ENCODE data around the gene YAE1. TPM values are rescaled to one million over a fixed set of nuclear protein-coding genes. Genes with fewer than 3 reads are reported as not detected.

The YAE1 gene
- total RNA-seq, 1 donor from 2014 or later, result 12.8 TPM

DNA sequence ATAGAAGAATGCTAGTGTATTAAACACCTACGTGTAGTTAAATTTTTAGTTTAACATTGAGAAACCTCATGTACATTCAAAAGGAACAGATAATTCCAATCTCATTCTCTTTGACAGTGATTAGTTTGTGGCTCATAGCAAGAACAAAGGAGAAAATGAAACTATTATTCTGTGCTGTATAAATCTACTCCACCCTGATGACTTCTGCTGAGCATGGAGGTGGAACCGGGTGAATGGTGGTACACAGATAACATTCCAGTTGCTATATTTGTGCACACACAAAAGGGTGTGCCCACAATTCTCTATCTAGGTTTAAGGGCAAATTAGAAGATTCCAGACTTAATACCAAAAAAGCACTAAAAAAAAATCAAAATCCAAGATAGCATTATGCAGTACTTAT is 40.1 kb downstream of the YAE1 start:
- intact Hi-C loops (cut with micrococcal nuclease), result no loop called here

DNA sequence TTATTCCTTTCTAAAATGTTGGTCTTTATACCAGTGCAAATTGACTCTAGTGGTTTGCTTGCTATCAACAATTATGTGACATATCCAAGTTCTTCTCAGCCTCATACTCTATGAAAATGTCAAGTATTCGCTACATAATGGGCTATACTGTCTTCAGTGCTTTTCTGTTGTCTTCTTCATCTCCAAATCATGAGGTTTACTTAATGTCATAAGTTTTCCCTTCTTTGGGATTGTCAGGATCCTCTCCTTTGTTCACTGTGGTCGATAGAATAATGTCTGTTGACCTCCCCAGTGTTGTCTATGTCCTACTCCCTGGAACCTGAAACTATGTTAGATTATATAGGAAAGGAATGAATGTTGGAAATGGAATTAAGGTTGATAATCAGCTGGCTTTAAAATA is 40.7 kb downstream of the YAE1 start:
- intact Hi-C loops (cut with micrococcal nuclease), result no loop called here

DNA sequence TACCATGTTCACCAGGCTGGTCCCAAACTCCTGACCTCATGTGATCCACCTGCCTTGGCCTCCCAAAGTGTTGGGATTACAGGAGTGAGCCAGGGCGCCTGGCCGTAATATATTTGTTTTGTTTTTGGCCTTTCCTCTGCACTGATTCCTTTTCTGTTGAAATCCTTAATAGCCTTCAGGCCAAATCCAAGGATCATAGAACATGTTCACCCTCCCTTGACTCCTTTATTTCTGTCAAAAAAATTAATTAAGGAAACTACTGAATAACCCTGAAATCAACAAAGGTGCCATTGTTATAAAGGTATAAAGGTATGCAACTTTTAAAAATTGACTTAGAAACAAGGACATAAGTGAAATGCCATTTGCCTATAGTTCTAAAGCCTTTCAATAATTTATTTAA is 41.7 kb downstream of the YAE1 start:
- intact Hi-C loops (cut with micrococcal nuclease), result loop anchor here (1.0 kb wide), 1 partner anchor 16 kb away; no protein-coding TSS in a partner anchor

DNA sequence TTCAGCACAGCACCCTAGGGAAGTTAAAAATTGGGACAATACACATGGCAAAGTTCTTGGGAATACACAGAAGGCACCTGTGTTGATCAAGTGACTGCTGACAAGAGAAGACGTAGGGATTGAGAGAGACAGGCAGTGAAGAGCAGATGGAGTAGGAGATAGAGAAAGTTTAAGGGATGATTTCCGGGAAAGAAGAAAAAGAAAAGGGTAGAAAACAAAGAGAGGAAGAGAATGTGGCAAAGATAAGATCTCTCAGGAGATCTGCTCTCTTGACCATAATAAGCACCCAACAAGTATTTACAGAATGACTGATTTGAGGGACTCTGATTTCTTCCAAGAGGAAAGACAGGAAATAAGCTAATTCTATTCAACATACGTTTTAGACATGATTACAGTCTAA is 42.1 kb downstream of the YAE1 start:
- intact Hi-C loops (cut with micrococcal nuclease), result loop anchor here (1.0 kb wide), 1 partner anchor 16 kb away; no protein-coding TSS in a partner anchor

DNA sequence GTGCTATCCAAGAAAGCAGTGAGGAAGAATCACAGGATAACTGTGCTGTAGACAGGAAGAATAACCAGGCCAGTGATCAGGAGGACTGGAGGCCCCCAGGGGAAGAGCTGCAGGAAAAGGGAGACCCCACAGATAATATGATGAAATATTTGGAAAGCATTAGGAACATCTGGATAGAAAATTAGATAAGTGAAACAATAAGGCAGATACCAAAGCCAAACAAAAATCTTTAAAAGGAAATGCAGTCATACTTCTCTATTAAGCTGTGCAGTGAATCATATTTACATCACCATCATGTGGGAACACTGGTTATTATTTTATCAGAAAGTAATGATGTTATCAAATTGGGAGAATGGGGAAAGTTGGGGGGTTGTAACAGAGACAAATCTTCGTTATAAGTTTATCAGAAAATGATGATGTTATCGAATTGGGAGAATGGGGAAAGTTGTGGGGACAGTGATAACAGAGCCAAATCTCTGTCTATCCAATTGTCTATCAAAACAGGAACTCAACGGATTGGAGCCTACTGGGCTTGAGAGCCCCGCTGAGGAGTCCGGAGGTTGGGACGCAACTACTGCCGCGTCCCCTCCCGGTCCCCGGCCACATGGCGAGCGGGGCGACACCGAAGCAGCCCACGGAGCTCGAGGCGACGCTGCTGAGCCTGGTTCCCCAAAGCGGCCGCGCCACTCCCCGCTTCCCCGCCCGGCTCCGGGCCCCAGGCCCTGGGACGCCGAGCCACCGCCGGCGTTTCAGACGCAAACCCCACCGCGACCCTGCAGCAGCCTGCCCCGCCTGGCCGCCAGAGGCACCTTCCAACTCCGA is 43.1 kb downstream of the YAE1 start:
- intact Hi-C loops (cut with micrococcal nuclease), result no loop called here

DNA sequence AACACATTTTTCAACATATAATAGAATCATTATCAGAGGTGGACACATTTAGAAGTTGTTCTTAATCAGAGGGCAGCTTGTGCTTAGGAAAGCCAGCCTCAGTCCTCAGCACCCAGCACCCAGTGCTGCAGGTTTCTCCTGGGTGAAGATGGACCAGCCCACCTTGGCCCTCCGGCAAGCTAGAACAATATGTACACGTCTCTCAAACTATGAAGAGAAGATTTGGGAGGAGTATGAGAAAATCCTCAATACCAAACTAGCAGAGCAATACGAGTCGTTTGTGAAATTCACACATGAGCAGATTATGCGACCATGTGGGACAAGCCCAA is 43.7 kb downstream of the YAE1 start:
- intact Hi-C loops (cut with micrococcal nuclease), result loop anchor here (1.0 kb wide), 1 partner anchor 13 kb away; the partner anchor contains the start of gene RALA

DNA sequence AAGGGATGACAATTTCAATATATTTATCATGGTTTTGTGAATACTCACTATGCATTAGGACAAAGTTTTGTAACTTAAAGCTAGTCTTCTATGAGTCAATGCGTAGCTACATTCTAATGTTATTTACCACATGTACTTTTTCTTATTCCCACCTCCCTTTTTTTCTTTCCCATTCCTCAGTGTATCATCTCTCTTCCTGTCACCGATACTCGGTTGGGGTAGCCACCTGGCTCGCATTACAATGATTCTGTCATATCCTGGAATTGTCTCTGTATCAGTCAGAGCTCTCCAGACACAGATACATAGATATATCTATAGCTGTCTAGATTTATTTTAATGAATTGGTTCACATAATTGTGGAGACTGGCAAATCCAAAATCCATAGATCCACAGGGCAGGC is 47.4 kb downstream of the YAE1 start:
- intact Hi-C loops (cut with micrococcal nuclease), result no loop called here

DNA sequence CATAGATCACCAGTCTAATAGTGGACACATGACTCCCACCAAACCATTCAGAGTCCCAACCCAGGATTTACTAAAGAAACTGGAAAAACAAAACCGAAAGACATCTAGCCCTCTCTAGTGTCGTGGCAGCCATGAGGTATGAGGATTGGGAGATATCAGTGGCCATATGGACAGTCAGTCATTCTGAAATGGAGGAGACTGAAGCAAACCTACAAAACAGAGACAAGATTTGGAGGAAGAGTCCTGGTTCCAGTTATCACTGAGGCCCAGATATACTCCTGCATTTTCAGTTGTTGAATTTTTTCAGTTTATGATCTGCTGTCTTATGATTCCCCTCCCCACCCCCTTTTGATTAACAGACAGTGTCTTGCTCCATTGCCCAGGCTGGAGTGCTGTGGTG is 48.1 kb downstream of the YAE1 start:
- intact Hi-C loops (cut with micrococcal nuclease), result no loop called here

DNA sequence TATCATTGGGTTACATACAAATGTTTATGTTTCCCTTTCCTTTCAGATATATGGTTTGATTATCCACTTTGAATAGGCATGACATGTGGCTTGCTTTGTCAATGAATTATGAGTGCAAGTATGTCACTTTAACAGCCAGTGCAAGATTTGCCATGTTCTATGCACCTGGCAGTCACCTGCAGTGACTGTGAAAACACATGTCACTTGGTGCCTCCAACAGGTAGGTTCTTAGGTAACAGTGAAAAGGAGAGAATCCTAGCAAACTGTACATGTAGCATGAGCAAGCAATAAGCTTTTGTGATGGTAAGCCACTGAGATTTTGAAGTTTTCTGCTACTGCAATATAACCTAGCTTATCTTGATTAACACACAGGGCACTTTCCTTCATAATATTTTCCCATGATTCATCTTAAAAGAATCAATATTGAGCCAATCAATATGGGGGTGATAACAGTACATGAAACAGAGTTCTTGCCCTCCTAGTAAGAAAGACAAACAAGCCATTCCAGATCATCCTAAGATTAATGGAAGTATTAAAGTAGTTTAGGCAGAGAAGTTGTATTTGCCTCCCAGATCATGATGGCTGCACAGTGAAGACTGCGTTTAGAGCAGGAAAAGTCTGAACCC is 49.3 kb downstream of the YAE1 start:
- intact Hi-C loops (cut with micrococcal nuclease), result no loop called here

DNA sequence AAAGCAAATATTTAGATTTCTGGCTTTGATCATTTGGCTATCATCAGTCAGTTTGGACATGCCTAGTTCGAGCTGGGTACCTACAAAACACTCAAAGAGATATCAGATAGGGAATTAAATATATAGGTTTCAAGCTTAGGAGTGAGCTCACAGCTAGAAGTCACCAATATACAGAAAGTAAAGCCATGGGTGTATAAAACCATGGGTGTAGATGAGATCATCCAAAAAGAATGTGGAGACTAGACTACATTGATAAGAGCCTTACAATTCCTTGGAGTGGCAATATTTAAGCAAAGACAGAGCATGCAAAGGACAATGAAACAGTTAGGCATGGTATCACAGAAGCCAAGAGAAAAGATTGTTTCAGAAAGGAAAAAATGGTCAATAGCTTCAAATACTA is 49.9 kb downstream of the YAE1 start:
- intact Hi-C loops (cut with micrococcal nuclease), result no loop called here

DNA sequence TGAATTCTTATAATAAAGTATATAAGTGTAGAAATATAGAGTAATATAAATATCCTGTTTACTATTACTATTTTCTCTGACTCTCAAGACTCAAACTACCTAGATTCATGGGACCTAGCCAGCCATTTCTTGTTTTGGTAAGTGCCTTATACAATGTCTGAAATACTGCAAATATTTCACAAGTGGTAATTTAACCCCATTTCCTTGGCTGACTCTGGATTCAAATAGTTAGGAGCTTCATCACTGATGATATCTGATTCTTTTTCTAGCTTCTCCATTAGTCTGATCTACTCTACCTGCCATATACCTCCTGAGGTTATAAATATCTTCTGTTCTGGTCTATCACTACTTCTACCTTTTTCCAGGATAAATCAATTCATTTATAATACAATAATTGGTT is 50.8 kb downstream of the YAE1 start:
- intact Hi-C loops (cut with micrococcal nuclease), result no loop called here

DNA sequence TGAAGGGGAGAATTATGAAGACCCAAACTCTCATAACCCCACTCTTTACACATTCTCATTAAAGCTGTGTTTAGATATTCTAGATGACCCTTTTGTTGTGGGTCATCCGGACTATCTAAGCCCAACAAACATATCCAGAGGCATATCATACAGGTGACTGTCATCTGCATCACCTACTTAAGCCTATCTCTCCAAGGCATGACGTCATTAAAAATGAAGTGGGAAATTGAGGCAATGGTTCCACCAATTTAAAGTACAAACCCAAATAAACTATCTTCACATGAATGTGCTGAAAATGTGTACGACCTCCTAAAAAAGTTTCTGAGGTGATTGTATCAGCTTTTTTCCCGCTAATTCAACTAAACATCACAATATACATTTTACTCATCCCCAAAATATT is 52.7 kb downstream of the YAE1 start:
- intact Hi-C loops (cut with micrococcal nuclease), result no loop called here

DNA sequence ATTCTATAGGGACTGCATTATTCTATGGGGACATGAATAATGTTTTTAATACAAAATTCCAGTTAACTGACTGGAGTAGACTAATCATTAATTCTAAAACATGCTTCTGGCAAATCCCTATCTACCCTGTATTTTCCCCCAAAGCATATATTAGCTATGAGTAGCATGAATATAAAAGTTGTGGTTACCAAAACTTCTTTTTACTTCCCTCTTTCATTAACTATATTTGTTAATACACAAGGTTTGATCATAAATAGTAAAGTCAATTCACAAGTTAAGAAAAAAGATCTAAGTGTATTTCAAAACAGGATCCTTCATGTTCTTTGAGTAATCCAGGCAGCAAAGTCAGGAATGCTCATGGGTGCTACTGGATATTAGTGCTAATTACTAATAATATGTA is 54.3 kb downstream of the YAE1 start:
- intact Hi-C loops (cut with micrococcal nuclease), result loop anchor here (10.0 kb wide), 1 partner anchor 716 kb away; the partner anchor contains the start of gene VPS41

DNA sequence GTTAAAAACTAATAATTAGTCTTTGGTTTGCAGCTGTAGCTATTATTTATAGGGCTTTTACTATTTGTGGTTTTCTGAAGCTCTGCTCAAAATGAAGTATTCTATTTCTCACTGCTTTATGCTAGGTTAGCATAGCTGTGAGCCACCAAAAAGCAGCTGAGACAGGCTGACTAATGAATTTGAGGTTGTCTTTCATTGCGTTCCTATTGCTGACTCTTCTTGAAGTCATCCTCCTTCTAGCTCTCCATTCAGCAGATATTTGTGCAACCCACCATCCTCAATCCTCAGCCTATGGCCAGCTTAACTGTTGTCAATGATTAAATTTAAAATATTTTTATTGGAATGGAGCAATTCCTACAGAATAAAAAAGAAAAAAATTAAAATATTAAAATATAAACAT is 55.1 kb downstream of the YAE1 start:
- intact Hi-C loops (cut with micrococcal nuclease), result loop anchor here (10.0 kb wide), 1 partner anchor 716 kb away; the partner anchor contains the start of gene VPS41

DNA sequence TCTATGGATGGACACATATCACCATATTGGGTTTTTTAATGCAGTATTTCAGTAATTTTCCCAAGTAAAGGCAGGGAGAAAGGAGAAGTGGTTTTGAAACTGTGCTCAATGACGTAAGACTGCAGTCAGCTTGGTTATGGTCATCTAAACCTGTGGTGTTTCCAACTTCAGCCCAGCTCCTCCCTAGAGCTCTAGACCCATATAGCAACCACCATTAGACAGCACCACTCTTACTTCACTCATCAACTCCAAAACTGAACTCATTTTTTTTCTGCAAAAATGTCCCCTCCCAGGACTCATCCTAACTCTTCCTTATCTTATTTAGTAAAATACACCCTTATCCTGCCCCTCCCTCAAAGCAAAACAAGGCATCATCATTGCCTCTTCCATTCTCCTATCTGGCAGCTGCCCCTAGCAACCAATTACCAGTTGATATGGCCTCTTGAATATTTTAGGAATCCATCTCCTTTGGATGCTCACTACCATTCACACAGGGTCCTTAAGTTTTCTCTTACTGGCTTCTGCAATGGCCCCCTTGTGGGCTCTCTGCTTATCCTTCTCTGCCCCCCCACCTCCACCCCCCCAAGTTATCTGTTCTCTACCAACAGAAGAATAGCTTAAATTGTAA is 55.7 kb downstream of the YAE1 start:
- intact Hi-C loops (cut with micrococcal nuclease), result loop anchor here (1.0 to 10.0 kb wide), 2 partner anchors 30 to 717 kb away; partner anchors contain the start of gene VPS41

Other genes with a start within 250 kb of the YAE1 start
- 36.4 TPM in 2 replicates for gene RALA, start 57.2 kb downstream of the YAE1 start, total RNA-seq

All from T-helper 1 cell treated with Interleukin-12 subunit alpha and Interleukin-12 subunit beta and Interleukin-4 antibody, amounts not matched to agents 30 ng/mL and 1 ng/mL, for 36 hours (primary cell).